HG03066 (cell line): ENCODE measurements around the gene DEFB131B.
"Not testable (repeated sequence)": the region's sequence is repeated elsewhere in the genome, so short reads cannot be mapped to it uniquely, and the experiment has no call there.

ENCODE experiments used
- ATAC-seq: cut with Tn5 transposase; IDR thresholded peaks from one replicate; pipeline ENCODE4 v1.9.1; 2021; ENCODE audit warnings: low read depth; ENCODE audit not compliant: unreplicated experiment

The DEFB131B gene, protein sequence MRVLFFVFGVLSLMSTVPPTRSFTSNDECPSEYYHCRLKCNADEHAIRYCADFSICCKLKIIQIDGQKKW

DNA sequence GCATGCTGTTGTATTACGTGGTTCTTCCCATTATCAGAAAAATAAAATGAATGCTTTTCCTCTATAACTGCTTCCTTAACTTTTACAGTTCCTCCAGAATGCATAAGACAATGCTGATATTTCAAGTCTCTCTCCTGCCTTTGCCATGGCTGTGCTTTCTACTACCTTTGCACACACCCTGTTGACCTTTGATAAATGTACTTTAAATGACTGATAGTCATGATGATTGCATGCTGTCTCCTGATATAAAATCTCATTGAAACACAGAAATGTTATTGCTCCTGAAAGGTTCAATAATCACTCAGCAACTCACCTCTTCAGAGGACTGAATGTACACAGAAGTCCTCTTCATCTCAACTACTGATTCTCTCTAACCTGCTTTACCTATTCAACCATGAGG is at the start of gene DEFB131B:
Gene DEFB131B, plus strand, starts transcription at position 395 of the 400 bp plus-strand sequence. Its CDS starts 0 bp downstream, at position 395.
- not testable (repeated sequence) for ATAC-seq

DNA sequence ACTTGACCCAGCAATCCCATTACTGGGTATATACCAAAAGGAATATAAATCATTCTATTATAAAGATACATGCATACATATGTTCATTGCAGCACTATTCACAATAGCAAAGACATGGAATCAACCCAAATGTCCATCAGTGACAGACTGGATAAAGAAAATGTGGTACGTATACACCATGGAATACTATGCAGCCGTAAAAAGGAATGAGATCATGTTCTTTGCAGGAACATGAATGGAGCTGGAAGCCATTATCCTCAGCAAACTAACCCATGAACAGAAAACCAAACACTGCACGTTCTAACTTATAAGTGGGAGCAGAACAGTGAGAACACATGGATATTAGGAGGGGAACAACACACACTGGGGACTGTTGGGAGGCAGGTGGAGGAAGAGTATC is 49.0 kb upstream of the DEFB131B start:
- ATAC-seq = not testable (repeated sequence)

DNA sequence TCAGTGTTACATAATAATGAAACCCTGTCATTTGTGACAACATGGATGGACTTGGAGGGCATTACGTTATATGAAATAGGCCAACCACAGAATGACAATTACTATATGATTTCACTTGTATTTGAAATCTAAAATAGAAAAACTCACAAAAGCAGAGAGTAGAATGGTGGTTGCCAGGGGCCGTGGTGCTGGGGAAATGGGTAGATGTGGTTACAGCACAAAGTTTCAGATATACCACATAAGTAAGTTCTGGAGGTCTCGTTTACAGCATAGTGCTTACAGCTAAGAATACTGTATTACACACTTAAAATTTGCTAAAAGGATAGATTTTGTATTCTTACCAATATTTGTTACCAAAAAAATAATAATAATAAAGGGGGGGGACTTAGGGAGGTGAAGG is 48.6 kb upstream of the DEFB131B start:
- not testable (repeated sequence) for ATAC-seq

DNA sequence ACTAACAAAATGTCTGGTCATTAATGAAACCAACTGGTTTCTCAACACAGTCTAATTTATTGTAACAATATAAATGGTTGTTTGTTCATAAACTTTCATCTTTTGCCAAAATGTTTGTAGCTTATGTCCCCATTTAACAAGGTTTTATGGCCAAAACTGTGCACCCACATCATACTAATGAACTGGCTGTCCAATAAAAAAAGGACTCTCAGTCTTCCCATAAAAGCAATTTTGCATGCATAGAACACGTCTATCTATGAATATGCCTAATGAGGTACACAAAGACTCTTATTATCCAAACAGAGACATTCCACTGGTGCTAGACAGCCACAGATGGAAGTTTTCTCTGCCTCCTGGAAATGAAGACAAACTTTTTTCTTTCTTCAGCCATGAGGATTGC is 45.4 kb upstream of the DEFB131B start, which contains the start of gene DEFB108B:
Gene DEFB108B, plus strand, starts transcription at position 390 of the 400 bp plus-strand sequence. Its CDS starts 0 bp downstream, at position 390.
- not testable (repeated sequence) for ATAC-seq

DNA sequence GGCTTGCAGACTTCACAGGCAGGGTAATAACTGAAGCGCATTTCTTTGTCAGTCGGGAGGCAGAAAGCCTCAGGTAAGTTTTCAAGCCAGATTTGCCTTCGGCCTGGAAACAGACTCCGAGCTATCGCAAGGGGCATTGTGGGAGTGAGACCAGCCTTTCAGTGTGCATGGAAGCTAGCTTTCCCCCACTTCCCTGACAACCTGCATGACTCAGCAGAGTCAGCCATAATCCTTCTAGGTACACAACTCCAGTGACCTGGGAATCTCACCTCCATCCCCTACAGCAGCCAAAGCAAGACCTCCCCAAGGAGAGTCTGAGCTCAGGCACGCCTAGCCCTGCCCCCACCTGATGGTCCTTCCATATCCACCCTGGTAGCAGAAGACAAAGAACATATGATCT is 35.5 kb upstream of the DEFB131B start:
- not testable (repeated sequence) for ATAC-seq

DNA sequence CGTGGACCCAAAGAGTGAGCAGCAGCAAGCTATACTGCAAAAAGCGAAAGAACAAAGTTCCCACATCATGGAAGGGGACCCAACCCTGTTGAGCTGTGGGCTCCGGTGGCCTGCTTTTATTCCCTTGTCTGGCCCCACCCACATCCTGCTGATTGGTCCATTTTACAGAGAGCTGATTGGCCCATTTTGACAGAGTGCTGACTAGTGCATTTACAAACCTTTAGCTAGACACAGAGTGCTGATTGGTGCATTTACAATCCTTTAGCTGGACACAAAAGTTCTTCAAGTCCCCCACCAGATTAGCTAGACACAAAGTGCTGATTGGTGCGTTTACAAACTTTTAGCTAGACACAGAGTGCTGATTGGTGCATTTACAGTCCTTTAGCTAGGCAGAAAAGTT is 34.9 kb upstream of the DEFB131B start:
- ATAC-seq = not testable (repeated sequence)

DNA sequence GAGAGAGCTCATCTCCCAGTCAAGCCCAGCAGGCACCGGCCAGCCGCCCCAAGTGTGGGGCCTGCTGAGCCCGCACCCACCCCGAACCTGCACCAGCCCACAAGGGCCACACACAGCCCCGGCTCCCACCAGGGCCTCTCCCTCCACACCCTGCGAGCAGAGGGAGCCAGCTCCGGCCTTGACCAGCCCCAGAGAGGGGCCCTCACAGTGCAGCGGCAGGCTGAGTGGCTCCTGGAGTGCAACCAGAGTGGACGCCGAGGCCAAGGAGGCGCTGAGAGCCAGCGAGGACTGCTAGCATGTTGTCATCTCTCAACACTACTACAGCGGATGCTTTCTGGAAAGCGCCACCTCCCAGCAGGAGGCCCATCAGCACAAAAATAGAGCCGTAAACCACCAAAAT is 34.4 kb upstream of the DEFB131B start:
- no peak for ATAC-seq

DNA sequence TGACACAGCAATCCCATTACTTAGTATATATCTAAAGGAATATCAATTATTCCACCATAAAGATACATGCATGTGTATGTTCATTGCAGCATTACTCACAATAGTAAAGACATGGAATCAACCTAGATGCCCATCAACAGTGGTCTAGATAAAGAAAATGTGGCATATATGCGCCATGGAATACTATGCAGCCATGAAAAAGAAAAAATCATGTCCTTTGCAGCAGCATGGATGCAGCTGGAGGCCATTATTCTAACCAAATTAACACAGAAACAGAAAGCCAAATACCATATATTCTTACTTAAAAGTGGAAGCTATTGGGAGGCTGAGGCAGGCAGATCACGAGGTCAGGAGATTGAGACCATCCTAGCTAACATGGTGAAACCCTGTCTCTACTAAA is 24.4 kb upstream of the DEFB131B start:
- ATAC-seq = not testable (repeated sequence)

DNA sequence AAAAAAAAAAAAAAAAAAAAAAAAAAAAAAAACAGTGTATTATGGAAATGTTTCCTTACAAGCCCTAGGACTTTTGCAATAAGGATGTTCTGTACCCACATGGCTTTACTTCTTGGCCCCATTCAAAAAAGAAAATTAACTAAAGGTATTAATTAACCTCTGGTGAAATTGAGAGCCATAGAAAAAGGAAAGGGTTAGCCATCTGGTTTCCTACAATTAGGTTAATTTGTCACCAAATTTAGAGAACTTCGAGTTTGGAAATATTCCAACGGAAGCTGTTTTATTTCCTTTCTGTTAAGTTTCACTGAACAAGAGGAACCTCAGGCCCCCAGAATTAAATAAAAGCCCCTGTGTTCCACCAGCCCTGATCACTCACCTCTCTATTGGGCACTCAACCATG is 22.4 kb upstream of the DEFB131B start:
- not testable (repeated sequence) for ATAC-seq

DNA sequence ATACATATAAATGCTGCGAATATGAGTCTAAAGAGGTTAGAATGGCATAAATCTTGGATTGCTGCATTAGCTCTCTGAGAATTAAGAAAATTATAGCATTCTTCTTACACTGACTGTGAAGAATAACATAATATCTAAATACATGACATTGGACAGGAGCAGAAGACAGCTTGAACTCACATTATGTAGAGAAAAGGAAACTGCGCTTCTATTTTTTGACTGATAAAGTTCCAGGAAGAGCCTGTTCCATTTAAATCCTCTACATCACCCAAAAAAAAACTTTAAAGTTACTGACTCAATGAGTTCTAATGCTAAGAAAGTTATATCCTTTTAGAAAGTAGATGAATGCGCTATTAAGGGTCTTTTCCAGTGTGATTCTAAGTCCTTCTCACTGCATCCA is 17.4 kb upstream of the DEFB131B start:
- not testable (repeated sequence) for ATAC-seq

DNA sequence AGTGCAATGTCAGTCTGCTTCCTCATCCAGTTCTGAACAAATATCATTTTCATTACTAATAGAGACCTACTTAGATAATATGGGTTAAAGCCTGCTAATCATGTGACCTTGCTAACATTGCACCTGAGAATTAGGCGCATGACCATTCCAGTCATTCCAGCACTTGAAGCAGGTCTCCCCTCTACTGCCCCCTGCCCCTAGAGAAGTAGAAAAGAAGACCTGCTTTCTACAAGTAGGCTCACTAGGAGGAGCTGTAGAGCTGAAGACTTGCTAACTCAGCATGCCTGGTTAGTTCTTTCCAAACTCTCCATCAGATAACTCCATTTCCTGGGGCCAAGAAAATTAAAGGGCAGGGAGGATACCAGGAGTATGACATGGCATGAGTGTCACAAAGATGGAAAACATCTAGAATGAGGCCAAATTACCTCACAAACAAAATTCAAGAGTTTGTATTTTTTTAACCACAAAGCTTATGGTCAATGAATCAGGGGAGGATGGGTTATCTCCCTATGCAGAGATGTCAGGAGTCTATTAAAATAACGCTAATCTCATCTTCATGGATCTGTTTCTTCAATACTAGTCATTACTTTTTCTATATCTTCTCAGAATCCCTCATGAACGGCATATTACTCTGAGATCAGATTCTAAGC is 14.2 kb upstream of the DEFB131B start:
- not testable (repeated sequence) for ATAC-seq

DNA sequence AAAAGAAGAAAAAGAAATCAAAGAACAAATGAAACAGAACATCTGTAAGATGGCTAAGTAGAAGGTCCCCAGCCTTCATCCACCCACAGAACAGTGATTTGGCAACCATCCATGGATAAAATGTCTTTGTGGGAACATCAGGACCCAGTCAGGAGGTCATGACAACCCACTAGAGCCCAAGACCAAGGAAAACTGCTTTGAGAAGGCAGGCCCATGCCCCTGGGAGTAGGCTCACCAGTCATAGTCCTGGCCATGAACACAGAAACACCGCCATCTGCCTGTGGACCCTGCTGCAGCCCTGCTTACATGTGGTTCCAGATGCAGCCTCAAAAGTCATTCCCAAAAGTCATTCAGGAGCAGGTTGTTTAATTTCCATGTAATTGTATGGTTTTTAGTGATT is 11.0 kb upstream of the DEFB131B start:
- not testable (repeated sequence) for ATAC-seq

DNA sequence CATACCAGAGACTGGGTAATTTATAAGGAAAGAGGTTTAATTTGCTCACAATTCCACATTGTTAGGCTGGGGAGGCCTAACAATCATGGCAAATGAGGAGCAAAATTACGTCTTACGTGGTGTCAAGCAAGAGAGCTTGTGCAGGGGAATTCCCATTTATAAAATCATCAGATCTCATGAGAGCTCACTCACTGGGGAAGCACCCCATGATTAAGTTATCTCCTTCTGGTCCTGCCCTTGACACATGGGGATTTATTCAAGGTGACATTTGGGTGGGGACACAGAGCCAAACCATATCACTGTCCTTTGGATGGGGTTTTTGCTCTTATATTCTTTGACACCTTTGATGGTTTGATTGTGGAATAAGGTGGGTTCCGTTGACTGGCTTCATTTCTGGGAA is 8.3 kb upstream of the DEFB131B start:
- ATAC-seq = not testable (repeated sequence)

DNA sequence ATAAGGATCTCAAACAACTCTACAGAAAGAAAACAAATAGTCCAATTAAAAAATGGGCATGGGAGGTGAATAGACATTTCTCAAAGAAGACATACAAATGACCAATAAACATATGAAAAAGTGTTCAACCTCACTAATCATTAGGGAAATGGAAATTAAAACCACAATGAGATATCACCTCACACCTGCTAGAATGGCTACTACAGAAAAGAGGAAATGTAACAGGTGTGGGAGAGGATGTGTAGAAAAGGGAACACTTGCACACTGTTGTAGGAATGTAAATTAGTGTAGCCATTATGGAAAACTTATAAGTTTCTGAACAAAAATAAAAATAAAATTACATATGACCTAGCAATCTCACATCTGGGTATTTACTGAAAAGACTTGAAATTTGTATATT is 7.6 kb upstream of the DEFB131B start:
- ATAC-seq = not testable (repeated sequence)

DNA sequence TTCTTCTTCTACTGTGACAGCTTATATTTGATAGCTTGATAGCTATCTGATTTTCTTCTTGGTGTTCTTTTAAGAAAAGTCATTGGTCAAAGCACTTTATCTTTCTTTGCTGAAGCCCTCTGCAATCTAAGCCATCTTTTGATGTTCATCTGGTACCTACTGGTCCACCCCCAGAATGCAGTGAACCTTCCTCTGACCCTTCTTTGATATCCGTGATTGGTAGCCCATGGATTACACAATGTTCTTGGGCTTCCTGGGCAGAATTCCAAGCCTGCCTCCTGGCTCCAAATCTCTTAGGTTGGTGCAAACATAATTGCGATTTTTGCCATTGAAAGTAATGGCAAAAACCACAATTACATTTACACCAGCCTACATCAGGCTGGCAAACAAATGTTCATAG is 2.0 kb upstream of the DEFB131B start:
- not testable (repeated sequence) for ATAC-seq

DNA sequence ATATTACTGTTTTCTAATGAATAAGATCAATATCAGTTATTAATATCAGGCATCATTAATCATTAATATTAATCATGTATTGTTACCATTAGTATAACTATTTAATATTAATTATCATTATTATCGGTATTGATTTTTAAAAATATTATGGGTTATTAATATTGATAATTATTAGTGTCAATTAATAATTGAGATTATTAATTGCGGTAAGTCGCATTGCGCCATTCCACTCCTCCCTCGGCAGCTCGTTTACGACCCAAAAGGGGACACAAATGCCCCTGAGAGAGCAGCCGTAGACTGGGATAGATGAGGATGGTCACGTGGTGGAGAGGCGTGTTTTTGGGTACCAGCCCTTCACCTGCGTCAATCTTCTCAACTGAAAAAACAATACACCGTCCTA is 7.6 kb downstream of the DEFB131B start:
- not testable (repeated sequence) for ATAC-seq

DNA sequence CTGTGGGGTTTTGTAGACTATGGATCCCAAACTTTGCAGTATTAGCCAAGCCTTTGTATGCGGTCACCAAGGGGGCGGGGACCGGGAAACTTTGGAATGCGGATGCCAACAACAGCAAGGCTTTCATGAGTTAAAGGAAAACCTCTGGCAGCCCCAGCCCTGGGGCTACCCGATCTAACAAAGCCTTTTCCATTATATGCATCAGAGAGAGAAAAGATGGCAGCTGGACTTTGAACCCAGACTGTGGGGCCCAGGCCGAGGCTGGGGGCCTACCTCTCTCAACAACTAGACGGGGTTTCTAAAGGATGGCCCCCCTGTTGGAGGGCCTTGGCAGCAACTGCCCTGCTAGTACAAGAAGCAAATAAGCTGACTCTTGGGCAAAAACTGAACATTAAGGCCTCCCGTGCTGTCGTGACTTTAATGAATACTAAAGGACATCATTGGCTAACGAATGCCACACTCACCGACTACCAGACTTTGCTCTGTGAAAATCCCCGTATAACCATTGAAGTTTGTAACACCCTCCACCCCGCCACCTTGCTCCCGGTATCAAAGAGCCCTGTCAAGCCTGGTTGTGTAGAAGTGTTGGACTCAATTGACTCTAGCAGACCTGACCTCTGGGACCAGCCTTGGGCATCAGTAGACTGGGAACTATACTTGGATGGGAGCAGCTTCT is 10.2 kb downstream of the DEFB131B start:
- ATAC-seq = not testable (repeated sequence)

DNA sequence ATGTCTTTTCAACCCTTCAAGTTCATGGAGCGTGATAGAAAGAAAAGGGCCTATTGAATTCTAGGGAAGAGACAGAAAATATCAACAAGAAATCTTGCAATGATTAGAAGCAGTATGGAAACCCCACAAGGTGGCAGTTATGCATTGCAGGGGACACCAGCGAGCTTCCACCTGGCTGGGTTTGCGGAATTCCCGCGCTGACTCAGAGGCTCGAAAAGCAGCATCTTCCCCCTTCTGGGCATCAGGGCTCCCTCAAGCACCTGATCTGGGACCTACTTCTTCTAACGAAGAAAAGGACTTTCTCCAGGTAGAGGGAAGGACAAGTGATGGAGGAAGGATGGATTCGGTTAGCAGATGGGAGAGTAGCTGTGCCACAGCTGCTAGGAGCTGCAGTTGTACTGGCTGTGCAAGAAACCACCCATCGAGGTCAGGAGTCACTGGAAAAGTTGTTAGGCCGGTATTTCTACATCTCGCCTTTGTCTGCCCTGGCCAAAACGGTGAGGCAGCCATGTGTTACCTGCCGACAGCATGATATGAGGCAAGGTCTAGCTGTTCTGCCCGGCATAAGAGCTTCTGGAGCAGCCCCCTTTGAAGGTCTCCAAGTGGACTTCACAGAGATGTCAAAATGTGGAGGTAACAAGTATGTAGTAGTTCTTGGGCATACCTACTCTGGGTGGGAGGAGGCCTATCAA is 11.1 kb downstream of the DEFB131B start:
- ATAC-seq = not testable (repeated sequence)

DNA sequence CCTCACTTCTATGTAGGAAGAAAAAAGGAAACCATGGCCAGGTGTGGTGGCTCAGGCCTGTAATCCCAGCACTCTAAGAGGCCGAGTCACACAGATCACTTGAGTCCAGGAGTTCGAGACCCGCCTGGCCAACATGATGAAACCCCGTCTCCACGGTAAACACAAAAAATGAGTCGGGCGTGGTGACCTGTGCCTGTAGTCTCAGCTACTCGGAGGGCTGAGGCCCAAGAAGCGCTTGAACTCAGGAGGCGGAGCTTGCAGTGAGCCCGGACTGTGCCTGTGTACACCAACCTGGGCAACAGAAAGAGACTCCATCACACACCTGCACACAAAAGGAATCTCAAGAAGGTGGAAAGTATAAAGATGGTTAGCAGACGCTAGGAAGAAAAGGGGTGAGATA is 17.7 kb downstream of the DEFB131B start:
- no peak for ATAC-seq

DNA sequence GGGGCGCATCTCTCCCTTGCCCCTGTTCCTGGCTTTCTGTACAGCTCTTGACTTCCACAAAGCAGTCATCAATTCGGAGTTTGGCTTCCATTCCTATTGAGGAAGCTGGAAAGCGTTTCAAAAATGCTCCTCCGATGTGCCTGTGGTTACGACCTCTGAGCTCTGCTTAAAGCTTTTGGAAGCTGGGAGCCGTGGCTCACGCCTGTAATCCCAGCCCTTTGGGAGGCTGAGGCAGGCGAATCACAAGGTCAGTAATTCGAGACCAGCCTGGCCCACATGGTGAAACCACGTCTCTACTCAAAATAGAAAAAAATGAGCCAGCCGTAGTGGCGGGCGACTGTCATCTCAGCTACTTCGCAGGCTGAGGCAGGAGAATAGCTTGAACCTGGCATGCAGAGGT is 22.9 kb downstream of the DEFB131B start:
- not testable (repeated sequence) for ATAC-seq

DNA sequence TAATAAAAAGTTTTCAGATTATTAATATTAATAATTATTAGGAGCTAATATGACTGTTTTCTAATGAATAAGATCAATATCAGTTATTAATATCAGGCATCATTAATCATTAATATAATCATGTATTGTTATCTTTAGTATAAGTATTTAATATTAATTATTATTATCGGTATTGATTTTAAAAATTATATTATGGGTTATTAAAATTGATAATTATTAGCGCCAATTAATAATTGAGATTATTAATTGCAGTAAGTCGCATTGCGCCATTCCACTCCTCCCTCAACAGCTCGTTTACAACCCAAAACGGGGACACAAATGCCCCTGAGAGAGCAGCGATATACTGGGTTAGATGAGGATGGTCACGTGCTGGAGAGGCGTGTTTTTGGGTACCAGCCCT is 30.0 kb downstream of the DEFB131B start:
- ATAC-seq = no peak
